Panc1 (cell line): ENCODE results near the gene MEGF6.

Source experiments
- CTCF ChIP-seq: fragments of 450-650 bp; IDR thresholded peaks from 2 replicates; pipeline ENCODE4 v1.5.1; 2017; ENCODE audit warnings: mild to moderate bottlenecking
- POLR2AphosphoS5 ChIP-seq: IDR thresholded peaks from 2 replicates; pipeline ENCODE4 v1.6.1; 2012; ENCODE audit warnings: mild to moderate bottlenecking, low read depth, low read length, moderate library complexity

GRCh38 chr1:3504151-3504821, 107.0 kb downstream of the MEGF6 start:
- no peak for TF ChIP-seq CTCF
- no peak for TF ChIP-seq POLR2AphosphoS5
